ENCODE data around the gene ZCCHC14. TPM values are rescaled to one million over a fixed set of nuclear protein-coding genes. Genes with fewer than 3 reads are reported as not detected.
"Not testable (repeated sequence)": the region's sequence is repeated elsewhere in the genome, so short reads cannot be mapped to it uniquely, and the experiment has no call there.

ZCCHC14 gene
- total RNA-seq, 1 donor from 2014 or later: 11.5 TPM

- H3K4me1 ChIP-seq (ENCODE audit: control insufficient read depth in 3 of 3, insufficient read depth in 3 of 3, low read length in 3 of 3): peaks cover 43 to 64% (median 47%) of the 10 kb centered on the region in 3 donors
- no peaks in the 10 kb centered on the region for H3K9me3 ChIP-seq (ENCODE audit: control insufficient read depth in 3 of 3, low read length in 3 of 3)
- no peaks in the 10 kb centered on the region for H3K27me3 ChIP-seq (ENCODE audit: control insufficient read depth in 3 of 3, insufficient read depth in 3 of 3, low read length in 3 of 3)
- peak within 1 kb of the TSS; percentile 62 to 87 (median 80) for H3K4me3 ChIP-seq (ENCODE audit: low read length in 3 of 3)
- peaks cover 0 to 2% (median 0%) of the 10 kb centered on the region in 3 donors for H3K36me3 ChIP-seq (ENCODE audit: control insufficient read depth in 3 of 3, insufficient read depth in 3 of 3, low read length in 3 of 3)
- peak within 1 kb of the TSS; percentile 93 for H3K27ac ChIP-seq (ENCODE audit: low read depth, low read length)
- H3K9ac ChIP-seq (ENCODE audit: low read depth in 1 of 3, low read length in 3 of 3): peak within 1 kb of the TSS; percentile 86 to 89 (median 88)
These were observed 109.2 kb downstream of the ZCCHC14 start, which contains the start of gene FBXO31 for GRCh38 chr16:87383505-87384161. TSS of gene FBXO31 (minus strand) at chr16:87383776. CDS start at chr16:87383744, 32 bp downstream.

DNA sequence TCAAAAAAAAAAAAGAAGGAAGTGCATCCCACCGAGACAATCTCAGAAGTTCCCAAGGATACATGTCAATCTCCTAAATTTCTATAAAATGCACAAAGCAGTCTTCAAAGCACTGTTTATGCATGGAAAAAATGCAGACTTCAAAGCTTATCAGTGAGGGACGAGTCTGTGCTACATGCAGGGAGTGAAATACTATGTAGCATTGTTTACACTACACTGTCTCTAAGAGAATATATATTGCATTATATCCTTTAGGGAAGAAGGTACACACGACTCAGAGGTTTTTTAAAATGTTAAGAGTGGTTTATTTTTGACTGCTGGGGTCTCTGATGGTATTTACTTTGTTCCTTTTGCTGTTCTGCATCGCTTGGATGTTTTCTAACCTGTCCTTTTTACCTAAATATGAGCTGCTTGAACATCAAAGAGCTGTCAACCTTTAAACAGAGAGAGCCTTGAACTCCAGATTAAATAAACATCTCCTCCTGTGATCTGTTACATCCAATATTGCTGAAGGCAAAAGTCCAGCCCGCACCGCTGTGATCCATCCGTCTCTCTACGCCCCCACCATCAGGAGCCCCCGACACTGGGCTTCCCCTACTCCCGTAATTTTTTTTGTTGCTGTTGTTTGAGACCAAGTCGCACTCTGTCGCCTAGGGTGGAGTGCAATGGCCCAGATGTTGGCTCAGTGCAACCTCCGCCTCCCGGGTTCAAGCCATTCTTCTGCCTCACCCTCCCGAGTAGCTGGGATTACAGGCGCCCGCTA lies 110.6 kb downstream of the ZCCHC14 start:
- peak overlapping the region; percentile 93 for H3K27ac ChIP-seq (ENCODE audit: low read depth, low read length)
- H3K36me3 ChIP-seq (ENCODE audit: control insufficient read depth in 3 of 3, insufficient read depth in 3 of 3, low read length in 3 of 3): peaks cover 0 to 2% (median 0%) of the 10 kb centered on the region in 3 donors
- H3K4me3 ChIP-seq (ENCODE audit: low read length in 3 of 3): peak overlapping the region; percentile 62 to 87 (median 69)
- H3K27me3 ChIP-seq (ENCODE audit: control insufficient read depth in 3 of 3, insufficient read depth in 3 of 3, low read length in 3 of 3): no peaks in the 10 kb centered on the region
- no peaks in the 10 kb centered on the region for H3K9me3 ChIP-seq (ENCODE audit: control insufficient read depth in 3 of 3, low read length in 3 of 3)
- H3K9ac ChIP-seq (ENCODE audit: low read depth in 1 of 3, low read length in 3 of 3): peak overlapping the region; percentile 86 to 89 (median 88)
- H3K4me1 ChIP-seq (ENCODE audit: control insufficient read depth in 3 of 3, insufficient read depth in 3 of 3, low read length in 3 of 3): peaks cover 37 to 58% (median 38%) of the 10 kb centered on the region in 3 donors

DNA sequence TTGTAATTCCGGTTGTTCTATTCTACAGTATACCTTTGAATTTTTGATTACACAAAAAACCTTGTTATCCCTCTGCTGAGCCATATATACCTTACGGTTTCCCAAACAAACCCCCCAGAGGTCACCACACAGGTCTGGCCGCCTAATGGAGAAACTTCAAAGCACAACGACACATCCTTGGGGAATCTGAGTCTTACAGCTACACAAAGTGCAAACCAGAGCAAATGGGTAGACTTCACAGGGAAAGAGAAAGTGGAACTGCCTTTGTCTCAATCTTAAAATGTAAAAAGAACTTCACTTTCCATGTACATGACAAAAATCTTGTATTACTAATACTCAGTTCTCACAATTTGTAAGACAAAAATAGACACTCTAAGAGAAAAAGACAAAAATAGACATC lies 111.9 kb downstream of the ZCCHC14 start:
- Histone ChIP-seq H3K4me1 (ENCODE audit: control insufficient read depth in 3 of 3, insufficient read depth in 3 of 3, low read length in 3 of 3) (peaks cover 41 to 65% (median 46%) of the 10 kb centered on the region in 3 donors), H3K27me3 (ENCODE audit: control insufficient read depth in 3 of 3, insufficient read depth in 3 of 3, low read length in 3 of 3) (no peaks in the 10 kb centered on the region), H3K9me3 (ENCODE audit: control insufficient read depth in 3 of 3, low read length in 3 of 3) (no peaks in the 10 kb centered on the region), H3K9ac (ENCODE audit: low read depth in 1 of 3, low read length in 3 of 3) (peak overlapping the region; percentile 7 to 89 (median 88)), H3K4me3 (ENCODE audit: low read length in 3 of 3) (peak overlapping the region; percentile 62 to 87 (median 69)), H3K36me3 (ENCODE audit: control insufficient read depth in 3 of 3, insufficient read depth in 3 of 3, low read length in 3 of 3) (peaks cover 0 to 2% (median 0%) of the 10 kb centered on the region in 3 donors), H3K27ac (ENCODE audit: low read depth, low read length) (peak overlapping the region; percentile 93)

DNA sequence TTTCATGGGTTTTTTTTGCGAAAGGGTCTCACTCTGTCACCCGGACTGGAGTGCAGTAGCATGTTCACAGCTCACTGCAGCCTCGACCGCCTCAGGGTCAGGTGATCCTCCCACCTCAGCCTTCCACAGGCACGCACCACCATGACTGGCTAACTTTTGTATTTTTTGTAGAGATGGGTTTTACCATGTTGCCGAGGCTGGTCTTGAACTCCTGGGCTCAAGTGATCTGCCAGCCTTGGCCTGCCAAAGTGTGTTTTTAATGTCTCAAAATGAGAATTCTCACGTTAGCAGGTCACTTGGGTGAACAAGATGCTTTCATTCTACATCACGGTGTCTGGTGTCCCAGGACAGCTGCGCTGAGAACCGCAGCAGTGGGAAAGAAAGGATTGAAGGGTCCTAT lies 112.4 kb downstream of the ZCCHC14 start:
- Histone ChIP-seq H3K9me3 (ENCODE audit: control insufficient read depth in 3 of 3, low read length in 3 of 3) (no peaks in the 10 kb centered on the region), H3K4me1 (ENCODE audit: control insufficient read depth in 3 of 3, insufficient read depth in 3 of 3, low read length in 3 of 3) (peaks cover 46 to 70% (median 50%) of the 10 kb centered on the region in 3 donors), H3K27ac (ENCODE audit: low read depth, low read length) (peak overlapping the region; percentile 93), H3K4me3 (ENCODE audit: low read length in 3 of 3) (peak overlapping the region; percentile 25 to 87 (median 62)), H3K27me3 (ENCODE audit: control insufficient read depth in 3 of 3, insufficient read depth in 3 of 3, low read length in 3 of 3) (no peaks in the 10 kb centered on the region), H3K36me3 (ENCODE audit: control insufficient read depth in 3 of 3, insufficient read depth in 3 of 3, low read length in 3 of 3) (peaks cover 0 to 2% (median 0%) of the 10 kb centered on the region in 3 donors), H3K9ac (ENCODE audit: low read depth in 1 of 3, low read length in 3 of 3) (peak overlapping the region in 2 of 3 donors; percentile 88 to 89)

GRCh38 chr16:87379312-87379752 lies 113.5 kb downstream of the ZCCHC14 start:
- H3K9ac ChIP-seq (ENCODE audit: low read depth in 1 of 3, low read length in 3 of 3); H3K27me3 ChIP-seq (ENCODE audit: control insufficient read depth in 3 of 3, insufficient read depth in 3 of 3, low read length in 3 of 3); H3K36me3 ChIP-seq (ENCODE audit: control insufficient read depth in 3 of 3, insufficient read depth in 3 of 3, low read length in 3 of 3); H3K4me3 ChIP-seq (ENCODE audit: low read length in 3 of 3); H3K9me3 ChIP-seq (ENCODE audit: control insufficient read depth in 3 of 3, low read length in 3 of 3): not testable (repeated sequence)
- Histone ChIP-seq H3K4me1 (ENCODE audit: control insufficient read depth in 3 of 3, insufficient read depth in 3 of 3, low read length in 3 of 3) (peaks cover 48 to 66% (median 52%) of the 10 kb centered on the region in 3 donors), H3K27ac (ENCODE audit: low read depth, low read length) (peak overlapping the region; percentile 93)

DNA sequence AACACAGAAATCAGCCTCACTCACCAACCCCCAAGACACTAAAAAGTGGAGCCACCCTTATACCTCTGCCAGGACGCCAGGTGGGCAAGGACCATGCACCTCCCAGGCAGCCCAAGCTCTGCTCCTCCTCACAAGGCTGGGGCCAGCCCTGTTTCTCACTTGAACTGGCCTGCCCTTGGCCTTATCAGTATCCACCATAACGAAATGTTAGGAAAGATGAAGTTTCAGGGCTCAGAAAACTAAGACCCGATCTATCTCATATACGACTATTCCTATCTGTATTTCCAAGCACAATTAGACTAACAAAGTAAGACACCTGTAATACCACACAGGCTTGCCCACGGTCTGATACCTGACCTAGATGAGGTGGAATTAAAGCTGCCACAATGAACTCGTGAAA lies 116.2 kb downstream of the ZCCHC14 start:
- H3K4me1 ChIP-seq (ENCODE audit: control insufficient read depth in 3 of 3, insufficient read depth in 3 of 3, low read length in 3 of 3): peaks cover 38 to 66% (median 49%) of the 10 kb centered on the region in 3 donors

GRCh38 chr16:87375426-87376135 lies 117.2 kb downstream of the ZCCHC14 start:
- Histone ChIP-seq H3K36me3 (ENCODE audit: control insufficient read depth in 3 of 3, insufficient read depth in 3 of 3, low read length in 3 of 3) (peaks cover 0 to 2% (median 2%) of the 10 kb centered on the region in 3 donors), H3K9ac (ENCODE audit: low read depth in 1 of 3, low read length in 3 of 3) (peak overlapping the region; percentile 61 to 86 (median 66)), H3K9me3 (ENCODE audit: control insufficient read depth in 3 of 3, low read length in 3 of 3) (no peaks in the 10 kb centered on the region), H3K4me1 (ENCODE audit: control insufficient read depth in 3 of 3, insufficient read depth in 3 of 3, low read length in 3 of 3) (peaks cover 38 to 67% (median 49%) of the 10 kb centered on the region in 3 donors), H3K4me3 (ENCODE audit: low read length in 3 of 3) (peak overlapping the region in 2 of 3 donors; percentile 7 to 58), H3K27ac (ENCODE audit: low read depth, low read length) (peak overlapping the region; percentile 89), H3K27me3 (ENCODE audit: control insufficient read depth in 3 of 3, insufficient read depth in 3 of 3, low read length in 3 of 3) (no peaks in the 10 kb centered on the region)

More for the DNA sequence above, 116.2 kb downstream of the ZCCHC14 start:
- H3K27ac ChIP-seq (ENCODE audit: low read depth, low read length): peak overlapping the region; percentile 89
- H3K9ac ChIP-seq (ENCODE audit: low read depth in 1 of 3, low read length in 3 of 3): peak overlapping the region in 1 of 3 donors; percentile 33
- H3K9me3 ChIP-seq (ENCODE audit: control insufficient read depth in 3 of 3, low read length in 3 of 3): no peaks in the 10 kb centered on the region
- H3K27me3 ChIP-seq (ENCODE audit: control insufficient read depth in 3 of 3, insufficient read depth in 3 of 3, low read length in 3 of 3): no peaks in the 10 kb centered on the region
- no peak overlapping the region for H3K4me3 ChIP-seq (ENCODE audit: low read length in 3 of 3)
- peaks cover 0 to 2% (median 2%) of the 10 kb centered on the region in 3 donors for H3K36me3 ChIP-seq (ENCODE audit: control insufficient read depth in 3 of 3, insufficient read depth in 3 of 3, low read length in 3 of 3)

- H3K36me3 ChIP-seq (ENCODE audit: control insufficient read depth in 3 of 3, insufficient read depth in 3 of 3, low read length in 3 of 3): peaks cover 0 to 2% (median 0%) of the 10 kb centered on the region in 3 donors
- peak overlapping the region; percentile 89 for H3K27ac ChIP-seq (ENCODE audit: low read depth, low read length)
- H3K27me3 ChIP-seq (ENCODE audit: control insufficient read depth in 3 of 3, insufficient read depth in 3 of 3, low read length in 3 of 3): no peaks in the 10 kb centered on the region
- no peaks in the 10 kb centered on the region for H3K9me3 ChIP-seq (ENCODE audit: control insufficient read depth in 3 of 3, low read length in 3 of 3)
- no peak overlapping the region for H3K4me3 ChIP-seq (ENCODE audit: low read length in 3 of 3)
- H3K9ac ChIP-seq (ENCODE audit: low read depth in 1 of 3, low read length in 3 of 3): no peak overlapping the region
- peaks cover 44 to 68% (median 56%) of the 10 kb centered on the region in 3 donors for H3K4me1 ChIP-seq (ENCODE audit: control insufficient read depth in 3 of 3, insufficient read depth in 3 of 3, low read length in 3 of 3)
These were observed 118.5 kb downstream of the ZCCHC14 start for GRCh38 chr16:87374313-87374712.

DNA sequence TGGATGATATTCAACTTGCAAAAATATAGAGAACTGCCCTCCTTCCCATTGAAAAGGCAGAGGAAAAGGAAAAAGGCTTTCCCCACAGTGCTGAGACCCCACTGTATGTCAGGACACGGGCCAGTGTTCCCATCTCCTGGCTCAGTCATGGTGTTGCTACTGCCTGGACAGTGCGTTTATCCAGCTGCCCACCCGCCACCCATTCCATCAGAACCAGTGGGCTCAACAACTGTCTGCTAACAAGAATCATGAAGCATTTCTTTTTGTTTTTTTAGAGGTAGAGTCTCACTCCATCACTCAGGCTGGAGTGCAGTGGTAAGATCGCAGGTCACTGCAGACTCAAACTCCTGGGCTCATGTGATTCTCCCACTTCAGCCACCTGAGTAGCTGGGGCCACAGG lies 120.5 kb downstream of the ZCCHC14 start:
- Histone ChIP-seq H3K27ac (ENCODE audit: low read depth, low read length) (no peak overlapping the region), H3K9me3 (ENCODE audit: control insufficient read depth in 3 of 3, low read length in 3 of 3) (no peaks in the 10 kb centered on the region), H3K4me1 (ENCODE audit: control insufficient read depth in 3 of 3, insufficient read depth in 3 of 3, low read length in 3 of 3) (peaks cover 56 to 73% (median 63%) of the 10 kb centered on the region in 3 donors), H3K27me3 (ENCODE audit: control insufficient read depth in 3 of 3, insufficient read depth in 3 of 3, low read length in 3 of 3) (no peaks in the 10 kb centered on the region), H3K4me3 (ENCODE audit: low read length in 3 of 3) (no peak overlapping the region), H3K36me3 (ENCODE audit: control insufficient read depth in 3 of 3, insufficient read depth in 3 of 3, low read length in 3 of 3) (peaks cover 0 to 4% (median 0%) of the 10 kb centered on the region in 3 donors), H3K9ac (ENCODE audit: low read depth in 1 of 3, low read length in 3 of 3) (no peak overlapping the region)
